ENCODE measurements around the gene PELI2. TPM values are rescaled to one million over a fixed set of nuclear protein-coding genes. Genes with fewer than 3 reads are reported as not detected.

PELI2 gene
- total RNA-seq, 2 experiments from 2014 or later = 2.7 to 3.4 TPM

DNA sequence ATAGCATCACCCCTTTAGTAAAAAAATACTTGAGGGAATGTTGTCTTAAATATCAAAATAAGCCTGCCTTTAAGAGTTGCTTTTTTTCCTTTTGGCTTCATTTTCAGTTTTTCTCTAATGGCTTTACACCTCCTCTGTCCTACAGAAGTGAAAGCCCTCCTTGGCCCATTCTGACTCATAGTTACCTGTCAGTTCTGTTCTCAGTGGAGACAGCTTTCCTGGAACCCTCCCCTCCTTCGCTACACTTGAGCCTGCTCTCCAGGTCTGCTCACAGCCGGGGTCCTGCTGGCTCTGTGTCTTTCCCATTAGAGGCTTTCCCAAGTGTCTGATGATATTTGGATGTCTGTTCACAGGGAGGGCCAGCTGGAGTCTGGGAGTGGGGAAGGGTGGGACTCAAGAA lies 84.0 kb downstream of the PELI2 start:
- ChIA-PET CTCF (no interaction called here), POLR2A (no interaction called here)
- DNase-seq (peak; percentile 30), ATAC-seq (peak; percentile 80)
- H3K36me3 Mint-ChIP-seq (ENCODE audit: low read depth) = no peaks in the 10 kb centered on the region
- TF ChIP-seq, protein P1, sequence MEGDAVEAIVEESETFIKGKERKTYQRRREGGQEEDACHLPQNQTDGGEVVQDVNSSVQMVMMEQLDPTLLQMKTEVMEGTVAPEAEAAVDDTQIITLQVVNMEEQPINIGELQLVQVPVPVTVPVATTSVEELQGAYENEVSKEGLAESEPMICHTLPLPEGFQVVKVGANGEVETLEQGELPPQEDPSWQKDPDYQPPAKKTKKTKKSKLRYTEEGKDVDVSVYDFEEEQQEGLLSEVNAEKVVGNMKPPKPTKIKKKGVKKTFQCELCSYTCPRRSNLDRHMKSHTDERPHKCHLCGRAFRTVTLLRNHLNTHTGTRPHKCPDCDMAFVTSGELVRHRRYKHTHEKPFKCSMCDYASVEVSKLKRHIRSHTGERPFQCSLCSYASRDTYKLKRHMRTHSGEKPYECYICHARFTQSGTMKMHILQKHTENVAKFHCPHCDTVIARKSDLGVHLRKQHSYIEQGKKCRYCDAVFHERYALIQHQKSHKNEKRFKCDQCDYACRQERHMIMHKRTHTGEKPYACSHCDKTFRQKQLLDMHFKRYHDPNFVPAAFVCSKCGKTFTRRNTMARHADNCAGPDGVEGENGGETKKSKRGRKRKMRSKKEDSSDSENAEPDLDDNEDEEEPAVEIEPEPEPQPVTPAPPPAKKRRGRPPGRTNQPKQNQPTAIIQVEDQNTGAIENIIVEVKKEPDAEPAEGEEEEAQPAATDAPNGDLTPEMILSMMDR (IDR thresholded peaks at IDR 0.05) = no peak
- H3K4me3 Mint-ChIP-seq = no peak overlapping the region
- peaks cover 8% of the 10 kb centered on the region for H3K4me1 Mint-ChIP-seq (ENCODE audit: low read depth)
- no peak overlapping the region for H3K27ac Mint-ChIP-seq
- H3K27me3 Mint-ChIP-seq = no peaks in the 10 kb centered on the region
- H3K9me3 Mint-ChIP-seq = no peaks in the 10 kb centered on the region
- intact Hi-C loops (cut with micrococcal nuclease) = loop anchor here (10.0 kb wide), 1 partner anchor 197 kb away; no protein-coding TSS in a partner anchor

DNA sequence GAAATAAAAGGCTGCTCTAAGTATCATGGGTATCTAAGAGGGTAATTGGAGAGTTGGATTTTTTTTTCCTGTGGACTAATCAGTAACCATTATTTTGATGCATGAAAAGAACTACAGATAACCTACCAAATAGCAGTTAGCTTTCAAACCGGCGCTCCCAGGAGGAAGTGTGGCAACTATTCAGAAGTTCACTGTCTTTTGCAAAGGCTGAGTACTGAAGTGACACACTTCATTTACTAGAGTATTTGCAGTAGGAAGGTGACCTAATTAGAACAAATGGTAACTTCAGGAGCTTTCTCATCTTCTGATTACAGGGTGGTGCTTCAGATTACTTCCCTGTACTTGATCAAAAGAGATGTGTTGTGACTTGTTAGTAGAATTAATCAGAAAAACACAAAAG lies 87.7 kb downstream of the PELI2 start:
- intact Hi-C loops (cut with micrococcal nuclease) = loop anchor here (10.0 kb wide), 1 partner anchor 201 kb away; no protein-coding TSS in a partner anchor
- Mint-ChIP-seq H3K27ac (no peak overlapping the region), H3K27me3 (no peaks in the 10 kb centered on the region), H3K4me3 (no peak overlapping the region), H3K36me3 (ENCODE audit: low read depth) (no peaks in the 10 kb centered on the region), H3K9me3 (no peaks in the 10 kb centered on the region), H3K4me1 (ENCODE audit: low read depth) (peaks cover 8% of the 10 kb centered on the region)
- ATAC-seq (no peak), DNase-seq (no peak)
- CTCF ChIA-PET = interaction anchor here (0.9 to 1.3 kb wide), 2 partner anchors 9 to 16 kb away, joined by 3 read pairs; no protein-coding TSS in a partner anchor
- TF ChIP-seq, protein P1 (IDR thresholded peaks at IDR 0.05) = no peak
- POLR2A ChIA-PET = no interaction called here

DNA sequence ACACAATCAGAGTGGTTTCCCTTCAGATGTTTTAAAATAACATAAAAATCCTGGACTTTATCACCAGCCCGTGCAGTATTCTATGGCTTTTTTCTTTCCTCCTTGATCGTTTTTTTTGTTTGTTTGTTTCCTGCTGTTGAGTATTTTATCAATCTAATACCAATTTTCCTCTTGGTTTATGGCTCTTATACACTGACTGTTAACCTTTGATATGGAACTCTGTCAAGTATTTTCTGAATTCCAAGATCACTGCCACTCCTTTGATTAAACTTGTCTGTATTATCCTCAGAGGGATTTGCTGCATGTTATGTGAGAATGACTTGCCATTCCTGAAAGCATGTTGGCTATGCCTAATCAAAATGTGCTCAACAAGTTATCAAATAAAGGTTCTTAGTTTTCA lies 88.4 kb downstream of the PELI2 start:
- CTCF ChIA-PET = interaction anchor here (1.3 kb wide), 1 partner anchor 15 kb away, joined by 3 read pairs; no protein-coding TSS in a partner anchor
- Mint-ChIP-seq H3K27ac (no peak overlapping the region), H3K27me3 (no peaks in the 10 kb centered on the region), H3K36me3 (ENCODE audit: low read depth) (no peaks in the 10 kb centered on the region), H3K4me3 (no peak overlapping the region), H3K4me1 (ENCODE audit: low read depth) (peaks cover 8% of the 10 kb centered on the region), H3K9me3 (no peaks in the 10 kb centered on the region)
- ATAC-seq (no peak), DNase-seq (no peak)
- intact Hi-C loops (cut with micrococcal nuclease) = loop anchor here (10.0 kb wide), 1 partner anchor 202 kb away; no protein-coding TSS in a partner anchor
- POLR2A ChIA-PET = no interaction called here
- TF ChIP-seq, protein P1 (IDR thresholded peaks at IDR 0.05) = no peak

DNA sequence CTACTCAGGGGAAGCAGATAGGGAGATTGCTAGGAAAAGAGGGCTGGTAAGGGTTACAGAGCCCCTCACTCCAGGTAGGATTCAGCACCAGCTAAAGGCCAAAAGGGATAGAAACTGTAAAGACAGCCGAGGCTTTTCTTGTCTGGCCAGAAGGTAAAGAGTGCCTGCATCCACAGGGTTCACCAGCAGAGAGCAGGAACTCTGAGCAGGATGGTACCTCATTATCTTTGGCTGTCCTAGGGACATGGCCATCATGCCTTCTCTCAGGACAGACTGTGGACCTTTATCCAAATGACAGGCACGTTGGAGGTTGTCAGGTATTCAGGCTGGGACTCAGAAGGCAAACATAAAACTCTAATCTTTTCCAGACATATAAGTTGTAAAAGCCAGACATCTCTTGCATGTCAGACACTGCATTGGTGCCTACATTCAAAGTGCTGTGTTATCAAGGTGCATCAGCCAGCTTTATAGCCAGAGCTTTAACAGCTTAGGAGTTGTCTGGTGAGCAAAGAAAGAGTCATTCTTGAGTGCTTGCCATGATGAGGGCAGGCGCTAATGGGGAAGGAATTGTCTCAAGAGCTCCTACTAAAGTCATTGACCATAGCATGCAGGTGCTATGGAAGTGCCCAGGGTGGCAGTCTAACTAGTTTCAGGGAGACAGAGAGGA lies 89.5 kb downstream of the PELI2 start:
- no peak overlapping the region for H3K4me3 Mint-ChIP-seq
- TF ChIP-seq, protein P1 (IDR thresholded peaks at IDR 0.05) = no peak
- H3K4me1 Mint-ChIP-seq (ENCODE audit: low read depth) = no peaks in the 10 kb centered on the region
- no peaks in the 10 kb centered on the region for H3K36me3 Mint-ChIP-seq (ENCODE audit: low read depth)
- intact Hi-C loops (cut with micrococcal nuclease) = loop anchor here (10.0 kb wide), 1 partner anchor 203 kb away; no protein-coding TSS in a partner anchor
- ChIA-PET CTCF (no interaction called here), POLR2A (interaction anchor here (0.7 kb wide), 1 partner anchor 206 kb away, joined by 3 read pairs; no protein-coding TSS in a partner anchor)
- no peaks in the 10 kb centered on the region for H3K9me3 Mint-ChIP-seq
- no peak for DNase-seq
- ATAC-seq = no peak
- no peaks in the 10 kb centered on the region for H3K27me3 Mint-ChIP-seq
- H3K27ac Mint-ChIP-seq = no peak overlapping the region

DNA sequence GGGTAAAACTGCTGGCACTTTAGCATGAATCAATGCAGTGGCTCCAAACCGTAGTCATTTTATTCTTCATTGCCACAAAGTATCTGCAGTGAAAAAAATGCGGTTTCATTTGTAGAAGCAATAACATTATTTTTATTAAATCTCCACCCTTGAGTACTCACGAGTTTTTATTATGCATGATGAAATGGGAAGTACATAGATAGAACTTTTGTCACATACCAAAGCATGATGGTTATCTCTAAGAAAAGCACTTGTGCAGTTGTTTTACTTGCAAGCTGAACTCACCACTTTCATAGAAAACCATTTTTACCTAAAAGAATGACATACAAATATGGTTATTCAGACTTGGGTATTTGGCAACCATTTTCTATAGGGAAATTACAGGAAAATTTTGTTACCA lies 90.3 kb downstream of the PELI2 start:
- DNase-seq (no peak), ATAC-seq (no peak)
- H3K4me3 Mint-ChIP-seq = no peak overlapping the region
- H3K27me3 Mint-ChIP-seq = no peaks in the 10 kb centered on the region
- no peak overlapping the region for H3K27ac Mint-ChIP-seq
- no peaks in the 10 kb centered on the region for H3K4me1 Mint-ChIP-seq (ENCODE audit: low read depth)
- H3K9me3 Mint-ChIP-seq = no peaks in the 10 kb centered on the region
- intact Hi-C loops (cut with micrococcal nuclease) = loop anchor here (10.0 kb wide), 1 partner anchor 204 kb away; no protein-coding TSS in a partner anchor
- POLR2A ChIA-PET = no interaction called here
- H3K36me3 Mint-ChIP-seq (ENCODE audit: low read depth) = no peaks in the 10 kb centered on the region
- CTCF ChIA-PET = no interaction called here
- TF ChIP-seq, protein P1 (IDR thresholded peaks at IDR 0.05) = no peak
